Retinal pigment epithelial cell (primary cell): ENCODE measurements around the gene SMAD7.

Source experiments
- DNase-seq: peaks from one replicate; pipeline ENCODE4 v3.0.0-alpha.2; 2010; ENCODE audit warnings: low read depth
- H3K4me3 ChIP-seq: 2 replicates; pipeline ENCODE4 v1.5.1; 2011; ENCODE audit warnings: mild to moderate bottlenecking, low read length, control low read depth, moderate library complexity
- TF ChIP-seq, protein P1 (sequence below): conservative IDR thresholded peaks from 2 replicates; pipeline ENCODE4 v1.5.1; 2011; ENCODE audit warnings: low read depth, low read length, control low read depth, inconsistent platforms

Gene SMAD7

DNA sequence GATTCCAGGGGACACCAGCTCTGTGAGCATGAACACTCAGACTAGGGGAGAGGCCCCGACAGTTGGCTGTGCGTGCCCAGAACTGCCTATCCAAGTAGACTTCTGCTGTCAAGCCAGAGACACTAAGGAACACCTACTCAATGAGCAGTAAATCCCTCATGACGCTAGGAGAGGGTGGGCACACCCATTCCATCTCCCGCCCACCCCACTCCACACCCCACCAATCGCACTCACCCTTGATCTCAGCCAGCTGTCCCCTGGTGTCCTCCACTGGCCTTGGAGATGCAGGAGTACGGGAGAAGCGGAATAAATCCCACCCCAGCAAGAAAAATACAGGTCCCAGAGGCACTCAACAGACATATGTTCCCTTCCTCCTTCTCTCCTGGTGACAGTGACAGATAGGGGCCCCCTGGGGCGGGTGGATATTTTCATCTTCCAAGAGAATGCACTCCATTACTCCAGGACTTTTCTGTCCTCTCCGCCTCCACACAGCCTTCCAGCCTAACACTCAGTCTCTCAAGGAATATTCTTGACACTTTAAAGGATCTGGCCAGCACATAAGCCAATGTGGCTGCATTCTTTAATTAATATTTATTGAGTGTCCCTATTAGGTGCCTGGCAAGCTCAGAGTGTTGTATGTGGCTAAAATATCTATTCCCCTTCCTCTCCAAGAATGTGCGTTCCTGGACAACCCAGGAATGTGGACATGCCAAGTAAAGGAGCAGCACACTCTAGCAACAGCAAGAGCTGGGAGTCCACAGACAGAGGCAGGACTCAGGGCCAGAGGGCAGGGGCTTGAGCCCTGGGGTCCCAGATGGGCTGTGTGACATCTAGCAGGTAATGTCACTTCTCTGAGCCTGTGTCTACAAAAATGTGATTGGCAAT is 13.1 kb upstream of the SMAD7 start:
- no peak overlapping the region for H3K4me3 ChIP-seq
- TF ChIP-seq, protein P1, sequence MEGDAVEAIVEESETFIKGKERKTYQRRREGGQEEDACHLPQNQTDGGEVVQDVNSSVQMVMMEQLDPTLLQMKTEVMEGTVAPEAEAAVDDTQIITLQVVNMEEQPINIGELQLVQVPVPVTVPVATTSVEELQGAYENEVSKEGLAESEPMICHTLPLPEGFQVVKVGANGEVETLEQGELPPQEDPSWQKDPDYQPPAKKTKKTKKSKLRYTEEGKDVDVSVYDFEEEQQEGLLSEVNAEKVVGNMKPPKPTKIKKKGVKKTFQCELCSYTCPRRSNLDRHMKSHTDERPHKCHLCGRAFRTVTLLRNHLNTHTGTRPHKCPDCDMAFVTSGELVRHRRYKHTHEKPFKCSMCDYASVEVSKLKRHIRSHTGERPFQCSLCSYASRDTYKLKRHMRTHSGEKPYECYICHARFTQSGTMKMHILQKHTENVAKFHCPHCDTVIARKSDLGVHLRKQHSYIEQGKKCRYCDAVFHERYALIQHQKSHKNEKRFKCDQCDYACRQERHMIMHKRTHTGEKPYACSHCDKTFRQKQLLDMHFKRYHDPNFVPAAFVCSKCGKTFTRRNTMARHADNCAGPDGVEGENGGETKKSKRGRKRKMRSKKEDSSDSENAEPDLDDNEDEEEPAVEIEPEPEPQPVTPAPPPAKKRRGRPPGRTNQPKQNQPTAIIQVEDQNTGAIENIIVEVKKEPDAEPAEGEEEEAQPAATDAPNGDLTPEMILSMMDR, result no peak
- no peak for DNase-seq

DNA sequence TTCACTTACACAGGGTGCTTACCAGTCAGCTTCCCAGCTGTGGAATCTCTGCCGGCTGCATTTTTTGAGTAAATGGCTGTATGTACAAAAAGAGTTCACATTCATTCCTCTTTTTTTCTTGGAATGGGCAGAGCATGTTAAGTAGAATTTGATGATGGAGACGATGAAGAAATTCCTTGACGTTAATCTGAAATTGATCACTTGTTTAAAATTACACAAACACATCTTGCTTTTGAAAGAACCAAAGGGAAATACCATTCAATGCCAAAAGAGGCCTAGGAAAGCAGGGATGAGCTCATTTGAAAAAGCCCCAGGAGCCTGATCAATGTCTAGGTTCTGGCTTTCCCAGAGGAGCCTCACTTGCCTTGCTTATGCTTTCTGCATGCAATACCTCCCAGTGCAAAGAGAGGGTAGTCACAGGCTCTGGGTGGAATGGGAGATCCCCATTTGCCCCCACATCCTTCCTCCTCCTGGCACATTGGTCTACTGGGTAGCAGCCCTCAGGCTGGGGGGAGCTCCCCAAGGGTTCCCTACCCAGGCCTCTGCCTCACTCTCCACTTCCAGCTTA is 12.3 kb upstream of the SMAD7 start:
- no peak overlapping the region for H3K4me3 ChIP-seq
- no peak for DNase-seq
- TF ChIP-seq, protein P1, result no peak

DNA sequence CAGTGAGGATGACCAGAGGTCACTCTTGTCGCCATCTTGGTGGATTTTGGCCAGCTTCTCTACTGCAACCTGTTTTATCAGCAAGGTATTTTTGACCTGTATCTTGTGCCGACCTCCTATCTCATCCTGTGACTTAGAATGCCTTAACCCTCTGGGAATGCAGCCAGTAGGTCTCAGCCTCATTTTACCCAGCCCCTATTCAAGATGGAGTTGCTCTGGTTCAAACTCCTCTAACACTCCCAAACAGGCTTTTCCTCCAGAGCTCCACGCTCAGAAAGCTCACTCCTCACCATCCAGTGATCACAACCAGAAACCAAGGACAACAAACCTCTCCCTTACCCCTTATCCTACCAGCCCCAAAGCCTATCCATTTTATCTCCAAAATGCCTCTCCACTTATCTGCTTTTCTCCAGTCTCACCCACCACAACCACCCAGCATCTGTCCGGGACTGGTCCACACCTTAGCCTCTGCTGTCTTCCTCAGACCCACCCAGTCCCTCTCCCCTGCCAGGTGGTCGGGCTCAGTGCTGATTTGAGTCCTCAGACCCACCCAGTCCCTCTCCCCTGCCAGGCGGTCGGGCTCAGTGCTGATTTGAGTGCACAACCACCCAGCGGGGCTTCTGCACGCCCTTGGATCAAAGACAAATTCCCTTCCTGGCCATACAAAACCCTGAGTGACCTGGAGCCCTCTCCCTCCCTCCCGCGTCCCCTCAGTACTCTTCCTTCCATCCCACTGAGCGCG is 11.7 kb upstream of the SMAD7 start:
- H3K4me3 ChIP-seq, result no peak overlapping the region
- DNase-seq, result no peak
- TF ChIP-seq, protein P1, result no peak

DNA sequence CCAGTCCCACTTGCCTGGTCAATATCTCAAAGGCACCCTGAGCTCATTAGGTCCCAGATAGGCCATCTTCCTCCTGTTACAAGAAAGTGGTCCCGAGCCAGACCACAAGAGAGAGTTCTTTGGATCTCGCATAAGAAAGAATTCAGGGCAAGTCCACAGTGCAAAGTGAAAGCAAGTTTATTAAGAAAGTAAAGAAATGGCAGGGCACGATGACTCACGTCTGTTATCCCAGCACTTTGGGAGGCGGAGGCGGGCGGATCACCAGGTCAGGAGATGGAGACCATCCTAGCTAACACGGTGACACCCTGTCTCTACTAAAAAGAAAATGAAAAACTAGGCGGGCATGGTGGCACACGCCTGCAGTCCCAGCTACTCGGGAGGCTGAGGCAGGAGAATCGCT is 10.8 kb upstream of the SMAD7 start:
- H3K4me3 ChIP-seq, result no peak overlapping the region
- TF ChIP-seq, protein P1, result no peak
- no peak for DNase-seq

DNA sequence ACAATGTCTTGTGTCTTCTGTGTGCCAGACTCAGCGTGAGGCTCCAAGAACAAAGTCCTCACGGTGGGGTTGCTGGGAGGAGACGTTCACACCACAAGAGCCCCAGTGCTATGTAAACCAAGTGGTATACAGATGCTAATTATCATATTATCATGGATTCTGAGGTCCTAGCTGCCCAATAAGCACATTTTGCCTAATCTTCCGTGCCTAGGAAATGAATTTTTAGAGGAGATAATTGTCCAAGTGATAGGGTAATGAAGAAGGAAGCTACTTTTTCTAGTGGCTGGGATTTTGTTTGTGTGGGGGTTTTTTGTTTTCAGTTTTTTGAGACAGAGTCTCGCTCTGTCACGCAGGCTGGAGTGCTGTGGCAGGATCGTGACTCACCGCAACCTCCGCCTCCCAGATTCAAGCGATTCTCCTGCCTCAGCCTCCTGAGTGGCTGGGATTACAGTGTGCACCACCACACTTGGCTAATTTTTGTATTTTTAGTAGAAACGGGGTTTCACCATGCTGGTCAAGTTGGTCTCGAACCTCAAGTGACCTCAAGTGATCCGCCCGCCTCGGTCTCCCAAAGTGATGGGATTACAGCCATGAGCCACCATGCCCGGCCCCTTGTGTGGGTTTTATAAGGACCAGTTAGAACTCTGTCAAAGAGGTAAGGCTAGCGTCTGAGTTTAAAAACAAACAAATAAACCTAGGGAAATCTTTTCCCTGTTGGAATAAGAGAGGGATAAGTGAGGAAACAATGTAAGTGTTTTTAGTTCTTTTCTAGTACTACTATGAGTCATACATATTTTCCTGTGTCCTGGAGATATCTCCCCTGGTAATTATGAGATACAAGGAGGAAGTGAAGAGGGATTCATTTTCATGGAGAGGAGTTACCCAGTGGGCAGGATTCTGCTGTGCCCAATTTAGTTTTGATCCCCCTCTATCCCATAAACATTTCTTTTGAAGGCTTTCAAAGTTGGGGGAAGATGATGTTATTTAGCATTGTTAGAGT is 9.5 kb upstream of the SMAD7 start:
- TF ChIP-seq, protein P1, result no peak
- no peak for DNase-seq
- H3K4me3 ChIP-seq, result no peak overlapping the region

DNA sequence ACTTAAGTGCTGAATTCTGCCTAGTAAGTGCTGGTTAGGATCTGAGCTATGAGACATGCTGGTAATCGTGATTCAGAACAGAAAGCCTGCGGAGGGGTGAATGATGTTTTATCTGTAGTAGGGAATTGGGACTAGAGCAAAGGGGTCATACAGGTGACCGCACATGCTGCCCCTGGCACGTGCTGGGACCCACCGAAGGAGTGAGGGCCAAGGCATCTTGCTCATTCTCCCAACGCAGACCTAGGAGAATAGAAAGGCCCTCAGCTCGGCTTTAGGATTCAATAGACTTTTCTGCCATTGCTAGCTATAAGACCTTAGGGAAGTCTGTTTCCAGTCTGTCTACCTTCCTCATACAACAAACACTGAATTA is 8.8 kb upstream of the SMAD7 start:
- H3K4me3 ChIP-seq, result no peak overlapping the region
- TF ChIP-seq, protein P1, result no peak
- no peak for DNase-seq
